Stimulated activated naive CD4-positive, alpha-beta T cell treated with Interleukin-2 at 50 U/mL for 16 hours (primary cell): ENCODE data around the gene ADIG.

Experiments used
- DNase-seq: peaks from one replicate; lab custom pipeline; 2025; lab: John Stamatoyannopoulos, UW

Gene ADIG

GRCh38 chr20:38581013-38581412 is at the start of gene ADIG:
Gene ADIG, plus strand, starts transcription at chr20:38581197. Its CDS starts 54 bp downstream, at chr20:38581251.
- DNase-seq = no peak

DNA sequence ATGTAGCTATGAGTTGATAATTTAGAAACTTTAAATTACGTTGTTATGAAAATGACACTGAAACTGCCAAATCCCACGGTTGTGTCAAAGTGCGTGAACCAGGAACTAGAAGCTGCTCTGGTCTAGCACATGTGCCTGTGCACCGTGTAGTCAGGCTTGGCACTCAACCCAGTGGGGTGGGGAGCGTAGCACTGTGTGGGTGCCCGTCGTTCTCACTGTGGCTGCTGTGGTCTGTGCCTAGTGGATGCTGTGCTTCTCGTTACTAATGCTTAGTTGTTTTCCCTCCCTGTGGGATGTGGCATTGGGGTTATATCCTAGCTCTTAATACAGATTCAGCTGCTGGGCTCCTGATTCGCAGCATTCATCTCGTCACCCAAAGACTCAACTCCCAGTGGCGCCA is 46.2 kb upstream of the ADIG start:
- peak; percentile 9 for DNase-seq

DNA sequence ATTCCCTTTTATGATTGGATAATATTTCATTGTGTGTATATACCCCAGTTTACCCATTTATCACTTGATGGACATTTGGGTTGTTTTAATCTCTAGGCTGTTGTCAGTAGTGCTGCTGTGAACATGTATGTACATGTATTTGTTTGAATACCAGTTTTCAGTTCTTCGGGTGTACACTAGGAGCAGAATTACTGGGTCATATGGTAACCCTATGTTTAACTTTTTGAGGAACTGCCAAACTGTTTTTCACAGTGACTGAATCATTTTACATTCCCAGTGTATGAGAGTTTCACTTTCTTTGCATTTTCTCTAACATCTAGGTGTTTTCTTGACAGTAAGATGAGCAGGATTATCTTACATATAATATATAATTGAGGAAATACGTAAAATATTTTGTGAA is 44.7 kb upstream of the ADIG start:
- no peak for DNase-seq

DNA sequence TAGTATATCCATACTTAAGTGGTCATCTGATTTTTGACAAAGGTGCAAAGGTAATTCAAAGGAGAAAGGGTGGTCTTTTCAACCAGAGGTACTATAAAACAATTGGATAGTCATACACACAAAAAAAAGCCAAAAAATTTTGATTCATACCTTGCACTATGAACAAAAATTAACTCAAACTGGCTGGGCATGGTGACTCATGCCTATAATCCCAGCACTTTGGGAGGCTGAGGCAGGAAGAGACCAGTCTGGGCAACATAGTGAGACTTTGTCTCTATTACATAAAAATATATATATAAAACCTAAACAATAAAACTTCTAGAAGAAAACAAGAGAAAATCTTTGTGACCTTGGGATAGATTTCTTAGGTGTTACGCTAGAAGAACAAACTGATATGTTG is 43.8 kb upstream of the ADIG start:
- DNase-seq = no peak

GRCh38 chr20:38538789-38539188 is 42.2 kb upstream of the ADIG start:
- DNase-seq = no peak

GRCh38 chr20:38543014-38543906 is 37.7 kb upstream of the ADIG start:
- no peak for DNase-seq

DNA sequence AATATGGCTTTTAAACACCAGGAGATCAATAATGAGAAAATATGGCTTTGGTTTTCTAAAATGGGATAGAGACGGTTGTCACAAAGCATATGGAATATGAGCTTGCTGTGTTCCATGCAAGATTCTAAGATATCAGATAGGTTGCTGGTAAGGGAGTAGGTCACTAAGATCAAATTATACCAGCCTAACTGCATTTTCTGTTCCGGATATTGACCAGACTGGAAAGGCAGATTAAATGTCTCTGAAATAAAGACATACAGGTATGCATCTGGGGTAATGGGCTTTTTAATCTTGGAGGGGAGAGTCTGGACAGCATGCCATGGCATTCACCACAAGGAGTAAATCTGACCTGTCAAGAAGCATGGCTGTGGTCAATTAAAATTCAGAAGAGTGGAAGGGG is 35.2 kb upstream of the ADIG start:
- DNase-seq = no peak

DNA sequence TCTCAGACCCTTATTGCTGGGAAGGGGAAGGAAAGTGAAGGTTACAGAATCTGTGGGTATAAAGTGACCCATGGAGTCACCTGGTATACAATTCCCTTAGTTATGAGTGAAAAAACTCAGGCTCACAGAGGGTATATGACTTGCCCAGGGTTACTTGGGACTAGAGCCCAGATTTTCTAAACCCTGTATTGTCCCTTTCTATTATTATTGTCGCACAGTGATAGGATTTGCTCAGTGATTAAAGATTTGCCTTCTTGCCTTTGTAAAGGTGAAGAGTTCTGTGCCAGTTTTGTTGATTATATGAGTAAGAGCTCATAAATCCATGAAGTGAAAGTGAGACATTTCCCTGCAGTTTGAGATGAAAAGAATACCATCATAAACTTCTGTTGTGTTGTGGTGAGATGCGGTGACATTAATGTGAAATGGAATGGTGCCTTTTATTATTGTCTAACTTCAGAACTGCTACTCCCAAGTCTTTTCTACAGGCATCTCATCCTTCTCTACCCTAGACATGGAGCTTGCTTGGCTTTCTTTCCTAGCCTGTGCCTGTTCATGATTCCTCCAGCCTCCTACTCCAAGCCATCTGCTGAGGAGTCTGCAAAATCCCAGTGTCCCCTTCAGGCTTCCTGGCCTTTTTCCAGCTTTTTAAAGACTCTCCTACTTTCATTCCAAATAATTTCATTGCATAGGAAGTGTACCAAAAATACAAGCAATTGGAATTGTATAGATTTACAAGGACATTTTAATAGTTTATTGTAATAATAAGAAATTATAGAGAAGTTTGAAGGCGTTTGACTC is 33.5 kb upstream of the ADIG start:
- DNase-seq = no peak

DNA sequence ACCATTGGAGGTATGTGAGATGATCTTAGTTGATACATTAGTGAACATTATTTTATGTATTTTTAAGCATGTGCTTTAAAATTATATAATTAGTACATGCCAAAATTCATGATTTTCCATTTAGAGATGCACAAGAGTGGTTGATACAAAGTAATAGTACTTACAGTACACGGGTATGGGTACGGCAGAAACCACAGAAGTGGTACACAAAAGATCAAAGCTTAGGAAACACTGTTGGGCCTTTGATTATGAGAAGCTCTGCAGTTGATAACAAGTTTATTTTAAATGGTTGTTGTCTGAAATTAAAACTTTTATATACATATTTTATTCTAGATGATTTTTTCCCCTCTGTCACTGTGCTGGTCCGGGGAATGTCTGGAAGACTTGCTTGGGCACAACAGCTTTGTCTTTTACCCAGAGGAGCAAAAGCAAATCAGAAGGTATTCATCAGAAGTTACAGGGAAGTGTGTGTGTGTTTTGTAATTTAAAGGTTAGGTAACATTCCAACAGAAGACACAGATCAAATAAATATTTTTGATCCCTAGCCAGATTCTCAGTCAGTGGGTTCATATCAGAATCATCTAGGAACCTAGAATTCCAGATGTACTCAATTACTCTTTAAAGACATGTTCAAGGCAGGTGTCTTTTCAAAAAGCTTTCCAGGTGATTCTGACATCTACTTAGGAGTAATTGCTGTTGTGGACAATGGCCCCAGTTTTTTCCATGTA is 32.5 kb upstream of the ADIG start:
- DNase-seq = no peak

- DNase-seq = no peak
Measured at GRCh38 chr20:38550274-38550673, 30.7 kb upstream of the ADIG start.

DNA sequence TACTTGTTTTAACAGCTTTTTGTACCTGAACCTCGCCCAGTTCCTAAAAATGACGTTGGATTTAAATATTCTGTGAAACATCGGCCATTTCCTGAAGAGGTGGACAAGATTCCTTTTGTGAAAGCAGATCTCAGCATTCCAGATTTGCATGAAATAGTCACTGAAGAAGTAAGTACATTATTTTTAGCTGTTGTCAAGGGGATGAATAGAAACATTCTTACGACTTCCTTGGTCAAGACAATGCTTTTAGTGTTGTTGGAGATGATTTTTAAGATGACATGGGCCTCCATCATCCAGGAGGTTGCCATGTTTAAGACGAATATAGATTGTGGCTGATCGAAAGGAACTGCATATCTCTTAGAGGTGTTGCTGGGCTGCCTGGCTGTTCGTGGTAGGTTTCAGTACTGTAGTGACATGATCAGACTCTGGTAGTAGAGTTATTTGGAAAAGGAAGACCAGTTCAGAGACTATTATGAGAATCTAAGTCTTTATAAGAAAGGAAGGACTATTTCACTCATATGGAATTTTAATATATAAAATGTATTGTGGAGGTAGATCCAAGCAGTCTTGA is 29.9 kb upstream of the ADIG start:
- no peak for DNase-seq

DNA sequence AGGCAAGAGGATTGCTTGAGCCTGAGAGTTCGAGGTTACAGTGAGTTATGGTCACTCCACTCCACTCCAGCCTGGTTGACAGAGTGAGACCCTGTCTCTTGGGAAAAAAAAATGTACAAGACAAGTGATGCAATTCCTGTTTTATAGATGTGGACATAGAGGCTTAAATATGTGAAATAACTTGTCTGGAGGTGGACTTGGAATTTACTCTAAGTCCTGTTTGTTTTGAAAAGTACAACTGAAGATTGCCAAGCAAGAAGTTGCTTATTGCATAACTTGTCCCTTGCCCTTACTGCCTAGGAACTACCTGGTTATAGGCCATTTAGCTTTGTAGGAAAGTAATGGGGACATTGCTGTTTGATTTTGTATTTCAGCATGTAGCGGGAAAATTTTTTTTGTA is 26.0 kb upstream of the ADIG start:
- DNase-seq = no peak

- no peak for DNase-seq
Measured at GRCh38 chr20:38555395-38555794, 25.6 kb upstream of the ADIG start.

GRCh38 chr20:38557174-38557573 is 23.8 kb upstream of the ADIG start:
- DNase-seq = no peak

GRCh38 chr20:38558596-38559360 is 22.2 kb upstream of the ADIG start:
- DNase-seq = no peak

- DNase-seq = no peak
Measured at GRCh38 chr20:38559764-38560163, 21.2 kb upstream of the ADIG start.

DNA sequence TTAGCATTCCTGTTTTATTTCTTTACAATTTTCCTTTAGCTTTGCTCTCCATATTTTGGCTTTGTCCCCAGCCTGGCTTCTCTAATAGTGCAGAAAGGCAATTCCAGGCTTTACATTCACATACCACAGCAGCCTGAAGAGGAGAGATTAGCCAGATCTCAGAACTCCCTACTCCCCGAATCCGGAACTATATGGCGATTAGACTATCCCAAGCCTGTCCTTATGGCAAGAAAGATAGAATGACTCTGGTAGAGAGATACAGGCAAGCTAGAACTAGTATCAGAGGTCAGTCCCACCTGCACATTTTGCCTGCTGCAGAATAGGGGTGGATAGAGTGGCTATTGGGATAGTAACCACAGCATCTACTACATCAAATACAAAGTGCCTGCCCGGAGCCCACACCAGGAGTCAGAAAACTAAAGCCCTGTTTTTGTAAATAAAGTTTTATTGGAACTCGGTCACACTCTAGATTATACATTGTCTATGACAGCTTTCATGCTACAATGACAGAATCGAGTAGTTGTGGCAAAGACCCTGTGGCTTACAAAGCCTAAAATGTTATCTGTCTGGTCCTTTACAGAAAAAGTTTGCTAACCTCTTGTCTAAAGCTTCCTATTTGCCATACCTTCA is 17.1 kb upstream of the ADIG start:
- DNase-seq = no peak

DNA sequence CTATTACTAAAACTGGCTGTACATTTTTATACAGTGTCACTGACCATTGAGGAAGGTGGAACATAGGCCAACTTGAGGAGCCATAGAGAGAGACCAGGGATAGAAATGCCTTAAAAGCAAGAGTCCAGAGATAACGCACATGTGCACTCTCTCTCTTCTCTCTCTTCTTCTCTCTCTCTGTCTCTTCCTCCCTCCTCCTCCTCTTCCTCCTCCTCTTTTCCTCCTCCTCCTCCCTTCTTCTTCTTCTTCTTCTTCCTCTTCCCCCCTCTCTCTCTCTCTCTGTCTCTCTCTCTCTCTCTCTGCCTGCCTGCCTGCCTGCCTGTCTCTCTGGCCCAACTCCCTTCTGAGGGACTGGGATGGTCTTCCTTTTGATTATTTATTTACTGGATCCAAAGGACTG is 16.3 kb upstream of the ADIG start:
- DNase-seq = no peak

DNA sequence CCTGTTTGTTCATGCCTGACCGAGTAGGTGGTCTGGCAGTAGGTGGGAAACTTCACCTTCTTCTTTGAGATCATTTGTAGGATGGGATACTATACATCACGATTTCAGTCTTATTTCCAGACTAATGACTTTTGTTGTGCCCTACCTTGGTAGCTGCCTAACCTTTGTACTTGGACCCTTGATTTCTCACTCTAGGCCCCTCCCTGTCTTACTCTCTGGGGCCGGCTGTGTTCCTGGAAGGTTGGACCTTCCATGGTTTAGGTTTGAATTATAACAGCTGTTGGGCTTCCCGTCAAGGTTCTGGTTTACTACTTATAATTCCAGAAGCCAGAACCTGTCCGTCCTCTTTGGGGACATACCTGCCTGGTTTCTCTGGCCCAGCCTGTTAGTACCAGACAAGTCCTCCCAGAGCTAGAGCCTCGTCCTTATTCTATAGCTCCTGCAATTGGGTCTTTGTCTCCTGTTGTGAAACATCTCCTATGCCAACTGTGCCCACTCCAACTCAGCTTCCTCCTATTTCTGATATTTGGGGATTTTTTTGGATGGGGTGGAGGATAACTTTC is 14.9 kb upstream of the ADIG start:
- no peak for DNase-seq

- DNase-seq = no peak
Measured at GRCh38 chr20:38569747-38570525, 11.1 kb upstream of the ADIG start.
